ENCODE data around the gene ZBTB45. TPM values are rescaled to one million over a fixed set of nuclear protein-coding genes. Genes with fewer than 3 reads are reported as not detected.

Gene ZBTB45
- polyA plus RNA-seq, 1 donor from 2014 or later = 6.8 TPM

- Histone ChIP-seq H3K4me2 (ENCODE audit: low read length) (no peak overlapping the region), H3K9ac (ENCODE audit: low read length) (no peak overlapping the region), H3K9me2 (ENCODE audit: insufficient read depth, low read length) (no peaks in the 10 kb centered on the region), H3F3A (ENCODE audit: insufficient read depth, low read length, poor library complexity, severe bottlenecking) (no peaks in the 10 kb centered on the region), H3K79me2 (replicated peaks; ENCODE audit: insufficient read depth, low read length) (no peaks in the 10 kb centered on the region), H2AFZ (ENCODE audit: low read depth, low read length) (no peak overlapping the region), H3K9me3 (ENCODE audit: low read length) (no peaks in the 10 kb centered on the region), H4K20me1 (ENCODE audit: insufficient read depth) (no peaks in the 10 kb centered on the region), H3K27me3 (ENCODE audit: insufficient read depth, low read depth, low read length) (no peaks in the 10 kb centered on the region), H3K4me3 (ENCODE audit: low read length) (no peak overlapping the region), H3K36me3 (ENCODE audit: insufficient read depth, low read length) (no peaks in the 10 kb centered on the region), H3K27ac (ENCODE audit: low read length) (no peak overlapping the region)
- no peak for TF ChIP-seq REST (IDR thresholded peaks at IDR 0.05; ENCODE audit: borderline replicate concordance)
- TF ChIP-seq SMC3 (conservative IDR thresholded peaks at IDR 0.05; ENCODE audit: poor library complexity) = no peak
- TF ChIP-seq EZH2 (IDR thresholded peaks at IDR 0.05; ENCODE audit: borderline replicate concordance, insufficient read depth, low read length, poor library complexity, severe bottlenecking) = no peak
- no peak for TF ChIP-seq POLR2AphosphoS5 (IDR thresholded peaks at IDR 0.05)
- no peak for TF ChIP-seq TAF1 (IDR thresholded peaks at IDR 0.05; ENCODE audit: low read depth)
- TF ChIP-seq RAD21 (conservative IDR thresholded peaks at IDR 0.05) = no peak
- no peak for TF ChIP-seq EP300 (conservative IDR thresholded peaks at IDR 0.05; ENCODE audit: poor library complexity, severe bottlenecking)
- no peak for TF ChIP-seq MXI1 (conservative IDR thresholded peaks at IDR 0.05; ENCODE audit: poor library complexity, severe bottlenecking)
- no peak for TF ChIP-seq CTCF (IDR thresholded peaks at IDR 0.05; ENCODE audit: poor library complexity, severe bottlenecking)
Observed at GRCh38 chr19:58482372-58482771, 37.2 kb downstream of the ZBTB45 start.

- Histone ChIP-seq H3K4me2 (ENCODE audit: low read length) (no peak overlapping the region), H3K9me3 (ENCODE audit: low read length) (no peaks in the 10 kb centered on the region), H3F3A (ENCODE audit: insufficient read depth, low read length, poor library complexity, severe bottlenecking) (no peaks in the 10 kb centered on the region), H3K27me3 (ENCODE audit: insufficient read depth, low read depth, low read length) (no peaks in the 10 kb centered on the region), H3K79me2 (replicated peaks; ENCODE audit: insufficient read depth, low read length) (no peaks in the 10 kb centered on the region), H3K27ac (ENCODE audit: low read length) (no peak overlapping the region), H3K9me2 (ENCODE audit: insufficient read depth, low read length) (no peaks in the 10 kb centered on the region), H3K36me3 (ENCODE audit: insufficient read depth, low read length) (no peaks in the 10 kb centered on the region), H4K20me1 (ENCODE audit: insufficient read depth) (no peaks in the 10 kb centered on the region), H3K9ac (ENCODE audit: low read length) (no peak overlapping the region), H3K4me3 (ENCODE audit: low read length) (no peak overlapping the region), H2AFZ (ENCODE audit: low read depth, low read length) (no peak overlapping the region)
- TF ChIP-seq CTCF (IDR thresholded peaks at IDR 0.05; ENCODE audit: poor library complexity, severe bottlenecking) = no peak
- no peak for TF ChIP-seq EP300 (conservative IDR thresholded peaks at IDR 0.05; ENCODE audit: poor library complexity, severe bottlenecking)
- TF ChIP-seq RAD21 (conservative IDR thresholded peaks at IDR 0.05) = no peak
- no peak for TF ChIP-seq REST (IDR thresholded peaks at IDR 0.05; ENCODE audit: borderline replicate concordance)
- TF ChIP-seq SMC3 (conservative IDR thresholded peaks at IDR 0.05; ENCODE audit: poor library complexity) = no peak
- no peak for TF ChIP-seq MXI1 (conservative IDR thresholded peaks at IDR 0.05; ENCODE audit: poor library complexity, severe bottlenecking)
- no peak for TF ChIP-seq EZH2 (IDR thresholded peaks at IDR 0.05; ENCODE audit: borderline replicate concordance, insufficient read depth, low read length, poor library complexity, severe bottlenecking)
- TF ChIP-seq TAF1 (IDR thresholded peaks at IDR 0.05; ENCODE audit: low read depth) = no peak
- TF ChIP-seq POLR2AphosphoS5 (IDR thresholded peaks at IDR 0.05) = no peak
Observed at GRCh38 chr19:58480831-58481230, 38.8 kb downstream of the ZBTB45 start.

Measured in neural cell (in vitro differentiated cells).